ENCODE measurements around the gene ASRGL1. TPM values are rescaled to one million over a fixed set of nuclear protein-coding genes. Genes with fewer than 3 reads are reported as not detected.
"Not testable (repeated sequence)": the region's sequence is repeated elsewhere in the genome, so short reads cannot be mapped to it uniquely, and the experiment has no call there.

The ASRGL1 gene
- total RNA-seq, 6 experiments from 2014 or later, result 1.8 to 28.5 (median 4.7) TPM

DNA sequence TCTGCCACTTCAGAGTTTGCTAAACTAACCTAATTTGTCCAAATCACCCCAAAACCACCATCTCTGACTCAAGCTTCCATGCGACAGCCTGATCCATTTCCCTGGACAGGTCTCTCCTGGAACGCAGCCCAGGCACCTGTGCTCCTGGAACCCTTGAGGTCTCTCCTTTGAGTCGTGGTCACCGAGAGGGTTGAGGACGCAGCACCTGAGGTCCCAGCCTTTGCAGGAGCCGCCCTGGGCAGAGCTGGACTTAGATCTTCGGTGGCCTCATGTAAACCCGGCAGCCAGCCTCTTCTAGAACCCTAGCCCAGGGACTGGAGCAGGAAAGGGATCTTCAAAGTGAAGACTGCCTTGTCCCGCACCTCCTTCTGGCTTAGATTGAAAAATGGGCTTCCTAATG, 37.6 kb downstream of the ASRGL1 start:
- Histone ChIP-seq H3K27me3 (no peaks in the 10 kb centered on the region), H3K4me1 (peaks cover 0 to 11% (median 4%) of the 10 kb centered on the region in 4 donors), H3K4me3 (no peak overlapping the region), H3K27ac (no peak overlapping the region), H3K9me3 (no peaks in the 10 kb centered on the region), H3K36me3 (no peaks in the 10 kb centered on the region)
- intact Hi-C loops (cut with DNase I), result no loop called here
- DNase-seq (no peak), ATAC-seq (no peak)
- 83% methylated on average over 5 of the region's 9 CpGs for WGBS (ENCODE audit: insufficient coverage, low coverage, low lambda C conversion rate, missing lambda C conversion rate)
- TF ChIP-seq POLR2A (IDR thresholded peaks at IDR 0.05) (no peak), CTCF (IDR thresholded peaks at IDR 0.05) (no peak)

DNA sequence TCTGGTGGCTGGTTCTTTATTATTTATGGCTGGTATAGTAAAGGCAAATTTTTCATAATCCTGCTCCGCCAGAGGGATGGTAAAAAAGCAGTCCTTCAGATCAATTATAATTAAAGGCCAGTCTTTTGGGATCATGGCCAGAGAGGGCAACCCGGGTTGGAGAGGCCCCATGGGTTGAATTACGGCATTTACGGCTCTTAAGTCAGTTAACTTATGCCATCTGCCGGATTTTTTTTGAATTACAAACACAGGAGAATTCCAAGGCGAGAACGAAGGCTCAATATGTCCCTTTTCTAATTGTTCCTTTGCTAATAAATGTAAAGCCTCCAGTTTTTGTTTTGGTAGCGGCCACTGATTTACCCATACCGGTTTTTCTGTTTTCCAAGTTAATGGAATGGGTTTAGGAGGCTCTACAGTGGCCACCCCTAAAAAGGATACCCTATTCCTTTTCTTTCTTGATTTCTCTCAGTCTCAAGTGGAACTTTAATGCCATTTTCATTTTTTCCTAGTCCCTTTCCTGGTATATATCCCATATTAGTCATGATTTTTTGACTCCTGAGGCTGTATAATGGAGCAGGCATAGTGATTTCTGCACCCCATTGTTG, 41.3 kb downstream of the ASRGL1 start:
- H3K4me3 ChIP-seq; H3K27ac ChIP-seq; H3K4me1 ChIP-seq; intact Hi-C loops (cut with DNase I); DNase-seq; ATAC-seq; H3K36me3 ChIP-seq; H3K9me3 ChIP-seq; H3K27me3 ChIP-seq: not testable (repeated sequence)
- TF ChIP-seq CTCF (IDR thresholded peaks at IDR 0.05), result peak; percentile 47 to 56 (median 52)
- WGBS (ENCODE audit: insufficient coverage, low coverage, low lambda C conversion rate, missing lambda C conversion rate), result 2% methylated on average over 9 of the region's 9 CpGs

DNA sequence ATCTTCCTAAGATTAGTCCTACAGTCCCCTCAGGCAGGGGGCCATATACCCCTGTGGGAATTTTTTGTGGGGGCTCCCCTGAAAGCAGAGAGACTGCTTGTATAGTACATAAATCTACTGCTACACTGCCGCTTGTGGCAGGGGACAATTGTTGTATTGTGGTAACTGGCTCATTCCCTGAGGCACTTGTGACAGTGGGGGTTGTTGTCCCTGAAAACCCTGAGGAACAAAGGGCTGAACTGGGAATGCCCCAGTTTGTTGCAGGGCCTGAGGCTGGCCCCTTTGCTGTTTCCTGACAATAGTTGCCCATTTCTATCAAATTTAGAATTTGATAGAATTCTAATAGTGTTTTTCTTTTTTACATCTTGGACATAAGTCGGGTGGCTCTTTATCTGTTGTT, 42.3 kb downstream of the ASRGL1 start:
- H3K4me3 ChIP-seq; H3K27ac ChIP-seq; H3K9me3 ChIP-seq; DNase-seq; intact Hi-C loops (cut with DNase I); H3K27me3 ChIP-seq; ATAC-seq; H3K4me1 ChIP-seq; H3K36me3 ChIP-seq: not testable (repeated sequence)
- WGBS (ENCODE audit: insufficient coverage, low coverage, low lambda C conversion rate, missing lambda C conversion rate), result 42% methylated on average over 2 of the region's 2 CpGs

GRCh38 chr11:62380821-62381245, 43.6 kb downstream of the ASRGL1 start:
- TF ChIP-seq CTCF (IDR thresholded peaks at IDR 0.05), result peak; percentile 73 to 86 (median 83)
- H3K36me3 ChIP-seq; intact Hi-C loops (cut with DNase I); H3K27ac ChIP-seq; H3K27me3 ChIP-seq; H3K4me1 ChIP-seq; DNase-seq; H3K9me3 ChIP-seq; H3K4me3 ChIP-seq: not testable (repeated sequence)
- WGBS (ENCODE audit: insufficient coverage, low coverage, low lambda C conversion rate, missing lambda C conversion rate), result under 1% methylated on average over 12 of the region's 12 CpGs
- peak; percentile 95 to 98 (median 96) for ATAC-seq

DNA sequence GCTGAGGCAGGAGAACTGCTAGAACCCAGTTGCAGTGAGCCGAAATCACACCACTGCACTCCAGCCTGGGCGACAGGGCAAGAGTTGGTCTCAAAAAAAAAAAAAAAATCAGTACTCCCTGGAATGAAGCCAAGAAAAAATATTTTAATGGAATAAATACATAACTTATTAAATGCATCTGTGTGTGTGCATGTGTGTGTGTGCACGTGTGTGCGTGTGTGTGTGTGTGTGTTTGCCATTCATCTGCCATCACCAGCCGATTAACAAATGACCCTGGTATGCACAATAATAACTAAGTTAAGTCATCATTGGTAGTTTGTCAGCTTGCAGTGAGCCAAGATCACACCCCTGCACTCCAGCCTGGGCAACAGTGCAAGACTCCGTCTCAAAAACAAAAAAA, 46.6 kb downstream of the ASRGL1 start:
- ATAC-seq, result no peak
- intact Hi-C loops (cut with DNase I), result no loop called here
- no peaks in the 10 kb centered on the region for H3K27me3 ChIP-seq
- 63% methylated on average over 6 of the region's 6 CpGs for WGBS (ENCODE audit: insufficient coverage, low coverage, low lambda C conversion rate, missing lambda C conversion rate)
- peaks cover 0 to 6% (median 3%) of the 10 kb centered on the region in 4 donors for H3K4me1 ChIP-seq
- H3K27ac ChIP-seq, result no peak overlapping the region
- H3K9me3 ChIP-seq, result no peaks in the 10 kb centered on the region
- no peak overlapping the region for H3K4me3 ChIP-seq
- H3K36me3 ChIP-seq, result no peaks in the 10 kb centered on the region
- no peak for DNase-seq
- no peak for TF ChIP-seq CTCF (IDR thresholded peaks at IDR 0.05)
- TF ChIP-seq POLR2A (IDR thresholded peaks at IDR 0.05), result no peak

DNA sequence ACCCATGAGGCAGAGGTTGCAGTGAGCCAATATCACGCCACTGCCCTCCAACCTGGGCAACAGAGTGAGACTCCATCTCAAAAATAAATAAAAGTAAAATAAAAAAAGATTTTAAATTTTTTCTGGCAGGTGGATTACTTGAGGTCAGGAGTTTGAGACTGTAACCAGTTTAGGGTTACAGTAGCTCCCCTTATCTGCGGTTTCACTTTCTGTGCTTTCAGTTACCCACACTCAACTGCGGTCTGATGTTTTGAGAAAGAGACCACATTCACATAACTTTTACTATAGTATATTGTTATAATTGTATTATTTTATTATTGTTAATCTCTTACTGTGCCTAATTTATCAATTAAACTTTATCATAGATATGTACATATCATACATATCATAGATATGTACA, 48.8 kb downstream of the ASRGL1 start:
- H3K9me3 ChIP-seq; H3K27me3 ChIP-seq; H3K36me3 ChIP-seq; DNase-seq; ATAC-seq; H3K4me3 ChIP-seq; H3K4me1 ChIP-seq; H3K27ac ChIP-seq; intact Hi-C loops (cut with DNase I): not testable (repeated sequence)
- WGBS (ENCODE audit: insufficient coverage, low coverage, low lambda C conversion rate, missing lambda C conversion rate), result 87% methylated on average over 3 of the region's 3 CpGs
